Naive thymus-derived CD8-positive, alpha-beta T cell (primary cell): ENCODE data around the gene PLA2G2D. TPM values are rescaled to one million over a fixed set of nuclear protein-coding genes. Genes with fewer than 3 reads are reported as not detected.

Source experiments
- ATAC-seq, 2 donors: fragments of 150-1000 bp; cut with Tn5 transposase in 1 of 2; sonication (Bioruptor Pico), chemical (Tn5 transposase) in 1 of 2; 1 replicate in 1 of 2; 2 replicates in 1 of 2; pipeline ENCODE4 v1.10.0; 2021; ENCODE audit warnings: mild to moderate bottlenecking in 2 of 2, moderate library complexity in 2 of 2
- POLR2A ChIA-PET: fragments of 350-600 bp; sonication (Branson Sonifier 250); formaldehyde crosslinking; loops from one replicate; lab custom pipeline; 2021; ENCODE audit warnings: antibody characterized with exemption; lab: Charles Lee
- DNase-seq, 10 donors: peaks; one replicate each; pipeline versions ENCODE4 v3.0.0 to v3.0.0-alpha.2; 2020 to 2022
- H3K27ac Mint-ChIP-seq, 10 donors: one replicate each; pipeline ENCODE4 v1.8.0; 2020 to 2022; ENCODE audit warnings: mild to moderate bottlenecking in 10 of 10, mixed read lengths in 10 of 10, moderate library complexity in 4 of 10, inconsistent platforms in 1 of 10
- H3K27me3 Mint-ChIP-seq, 5 donors: one replicate each; pipeline ENCODE4 v1.8.0; 2021 to 2022; ENCODE audit warnings: mixed read lengths in 5 of 5
- H3K36me3 Mint-ChIP-seq, 3 donors: one replicate each; pipeline ENCODE4 v1.8.0; 2020 to 2022; ENCODE audit warnings: mixed read lengths in 3 of 3, mild to moderate bottlenecking in 2 of 3, inconsistent platforms in 1 of 3
- H3K4me1 Mint-ChIP-seq, 4 donors: one replicate each; pipeline ENCODE4 v1.8.0; 2021 to 2022; ENCODE audit warnings: mixed read lengths in 4 of 4
- H3K4me3 Mint-ChIP-seq, 10 donors: one replicate each; pipeline ENCODE4 v1.8.0; 2020 to 2022; ENCODE audit warnings: mild to moderate bottlenecking in 10 of 10, mixed read lengths in 10 of 10, moderate library complexity in 6 of 10, inconsistent platforms in 1 of 10
- H3K9me3 Mint-ChIP-seq, 9 donors: one replicate each; pipeline ENCODE4 v1.8.0; 2020 to 2022; ENCODE audit warnings: mixed read lengths in 9 of 9, mild to moderate bottlenecking in 3 of 9, inconsistent platforms in 1 of 9, moderate library complexity in 1 of 9
- polyA plus RNA-seq, 3 donors: library from polyadenylated mRNA; unstranded; fragments of 300-500 nt; fragmentation: Illumina TruSeq; gene quantifications; one replicate each; pipeline ENCODE4 v1.2.3, GENCODE V29; 2021
- total RNA-seq, 8 experiments: library from RNA in 2 of 8; stranded (reverse) in 2 of 8; gene quantifications; one replicate each; pipeline ENCODE4 v1.2.3 and lab custom pipeline; 2021 to 2026

PLA2G2D gene
- total and polyA plus RNA-seq, 5 experiments from 2014 or later, result not detected

- ATAC-seq (no peak), DNase-seq (no peak)
- POLR2A ChIA-PET, result no interaction called here
- Mint-ChIP-seq H3K36me3 (no peaks in the 10 kb centered on the region), H3K4me1 (peaks cover 6 to 41% (median 11%) of the 10 kb centered on the region in 4 donors), H3K27ac (no peak overlapping the region), H3K27me3 (peaks cover 16 to 27% (median 25%) of the 10 kb centered on the region in 5 donors), H3K9me3 (no peaks in the 10 kb centered on the region), H3K4me3 (no peak overlapping the region)
Observed at GRCh38 chr1:20075345-20075744, 44.0 kb downstream of the PLA2G2D start.

- H3K4me3 Mint-ChIP-seq, result no peak overlapping the region
Observed at GRCh38 chr1:20074725-20075171, 44.6 kb downstream of the PLA2G2D start.

GRCh38 chr1:20074055-20074724 is 45.1 kb downstream of the PLA2G2D start:
- Mint-ChIP-seq H3K27ac (no peak overlapping the region), H3K27me3 (peaks cover 14 to 21% (median 18%) of the 10 kb centered on the region in 5 donors), H3K36me3 (no peaks in the 10 kb centered on the region), H3K4me1 (peaks cover 6 to 34% (median 10%) of the 10 kb centered on the region in 4 donors), H3K4me3 (no peak overlapping the region), H3K9me3 (no peaks in the 10 kb centered on the region)
- no peak for DNase-seq
- POLR2A ChIA-PET, result no interaction called here
- ATAC-seq, result no peak

More at GRCh38 chr1:20074725-20075171, 44.6 kb downstream of the PLA2G2D start:
- Mint-ChIP-seq H3K36me3 (no peaks in the 10 kb centered on the region), H3K4me1 (peaks cover 6 to 38% (median 10%) of the 10 kb centered on the region in 4 donors), H3K9me3 (no peaks in the 10 kb centered on the region), H3K27me3 (peaks cover 16 to 24% (median 23%) of the 10 kb centered on the region in 5 donors), H3K27ac (no peak overlapping the region)
- ATAC-seq (no peak), DNase-seq (no peak)
- POLR2A ChIA-PET, result no interaction called here

GRCh38 chr1:20073256-20073655 is 46.1 kb downstream of the PLA2G2D start:
- ATAC-seq (no peak), DNase-seq (no peak)
- Mint-ChIP-seq H3K36me3 (no peaks in the 10 kb centered on the region), H3K4me3 (no peak overlapping the region), H3K27ac (no peak overlapping the region), H3K27me3 (peaks cover 10 to 14% (median 12%) of the 10 kb centered on the region in 5 donors), H3K9me3 (no peaks in the 10 kb centered on the region), H3K4me1 (peaks cover 3 to 28% (median 6%) of the 10 kb centered on the region in 4 donors)
- POLR2A ChIA-PET, result no interaction called here

- no peaks in the 10 kb centered on the region for H3K9me3 Mint-ChIP-seq
- H3K4me1 Mint-ChIP-seq, result peaks cover 0 to 23% (median 1%) of the 10 kb centered on the region in 4 donors
- DNase-seq (no peak), ATAC-seq (no peak)
- H3K27ac Mint-ChIP-seq, result no peak overlapping the region
- no peak overlapping the region for H3K4me3 Mint-ChIP-seq
- H3K36me3 Mint-ChIP-seq, result no peaks in the 10 kb centered on the region
- H3K27me3 Mint-ChIP-seq, result peaks cover 5 to 9% (median 7%) of the 10 kb centered on the region in 5 donors
- POLR2A ChIA-PET, result no interaction called here
Observed at GRCh38 chr1:20072771-20073170, 46.6 kb downstream of the PLA2G2D start.

GRCh38 chr1:20071416-20071815 is 47.9 kb downstream of the PLA2G2D start:
- POLR2A ChIA-PET, result no interaction called here
- Mint-ChIP-seq H3K27ac (no peak overlapping the region), H3K27me3 (peaks cover 0 to 4% (median 1%) of the 10 kb centered on the region in 5 donors), H3K4me3 (no peak overlapping the region), H3K4me1 (peaks cover 0 to 17% (median 0%) of the 10 kb centered on the region in 4 donors), H3K9me3 (no peaks in the 10 kb centered on the region), H3K36me3 (no peaks in the 10 kb centered on the region)
- no peak for ATAC-seq
- DNase-seq, result no peak

- Mint-ChIP-seq H3K27me3 (peaks cover 0 to 4% (median under 1%) of the 10 kb centered on the region in 5 donors), H3K4me1 (peaks cover 0 to 15% (median 0%) of the 10 kb centered on the region in 4 donors), H3K27ac (no peak overlapping the region), H3K9me3 (no peaks in the 10 kb centered on the region), H3K4me3 (no peak overlapping the region), H3K36me3 (no peaks in the 10 kb centered on the region)
- ATAC-seq, result no peak
- POLR2A ChIA-PET, result no interaction called here
- no peak for DNase-seq
Observed at GRCh38 chr1:20070357-20070756, 49.0 kb downstream of the PLA2G2D start.

GRCh38 chr1:20069874-20070273 is 49.5 kb downstream of the PLA2G2D start, which contains the start of gene PLA2G5:
Gene PLA2G5 (plus strand): TSS chr1:20070194. CDS start chr1:20084831, 14,637 bp downstream.
- Mint-ChIP-seq H3K27ac (no peak within 1 kb of the TSS), H3K36me3 (no peaks in the 10 kb centered on the region), H3K4me1 (peaks cover 0 to 15% (median 0%) of the 10 kb centered on the region in 4 donors), H3K4me3 (no peak within 1 kb of the TSS), H3K27me3 (peaks cover 0 to 4% (median 0%) of the 10 kb centered on the region in 5 donors), H3K9me3 (no peaks in the 10 kb centered on the region)
- DNase-seq (no peak), ATAC-seq (no peak)
- POLR2A ChIA-PET, result no interaction called here

- no peak overlapping the region for H3K27ac Mint-ChIP-seq
- H3K27me3 Mint-ChIP-seq, result peaks cover 0 to 4% (median 0%) of the 10 kb centered on the region in 5 donors
- H3K36me3 Mint-ChIP-seq, result no peaks in the 10 kb centered on the region
- DNase-seq (no peak), ATAC-seq (no peak)
- POLR2A ChIA-PET, result no interaction called here
- peaks cover 0 to 12% (median 0%) of the 10 kb centered on the region in 4 donors for H3K4me1 Mint-ChIP-seq
- no peak overlapping the region for H3K4me3 Mint-ChIP-seq
- no peaks in the 10 kb centered on the region for H3K9me3 Mint-ChIP-seq
Observed at GRCh38 chr1:20068722-20069121, 50.6 kb downstream of the PLA2G2D start.

GRCh38 chr1:20063861-20064292 is 55.5 kb downstream of the PLA2G2D start:
- ATAC-seq, result no peak
- Mint-ChIP-seq H3K27ac (no peak overlapping the region), H3K4me1 (peaks cover 9 to 33% (median 18%) of the 10 kb centered on the region in 4 donors)

More at GRCh38 chr1:20063861-20064292, 55.5 kb downstream of the PLA2G2D start:
- no peak for DNase-seq
- no peaks in the 10 kb centered on the region for H3K36me3 Mint-ChIP-seq
- peaks cover 0 to 2% (median 0%) of the 10 kb centered on the region in 5 donors for H3K27me3 Mint-ChIP-seq
- POLR2A ChIA-PET, result no interaction called here
- no peaks in the 10 kb centered on the region for H3K9me3 Mint-ChIP-seq
- H3K4me3 Mint-ChIP-seq, result no peak overlapping the region

Other genes starting within 250 kb of the PLA2G2D start
- 10 to 100 TPM; 16.4 to 16.7 TPM for gene OTUD3, start 237.1 kb downstream of the PLA2G2D start, total RNA-seq
- 1 to 10 TPM in 2 of 3 donors, under 1 TPM in 1; 0.95 to 2.4 (median 1.6) TPM for gene OTUD3, start 237.1 kb downstream of the PLA2G2D start, polyA plus RNA-seq
- not detected for gene PLA2G2E, start 195.9 kb downstream of the PLA2G2D start, total RNA-seq
- not detected for gene PLA2G2E, start 195.9 kb downstream of the PLA2G2D start, polyA plus RNA-seq
- gene PLA2G2A, start 139.9 kb downstream of the PLA2G2D start, total RNA-seq, result not detected
- not detected for gene PLA2G2A, start 139.9 kb downstream of the PLA2G2D start, polyA plus RNA-seq
- gene PLA2G5, start 49.3 kb downstream of the PLA2G2D start, total RNA-seq, result not detected
- not detected for gene PLA2G5, start 49.3 kb downstream of the PLA2G2D start, polyA plus RNA-seq
- gene PLA2G2F, start 19.8 kb upstream of the PLA2G2D start, total RNA-seq, result not detected
- gene PLA2G2F, start 19.8 kb upstream of the PLA2G2D start, polyA plus RNA-seq, result not detected
- not detected for gene UBXN10, start 66.6 kb upstream of the PLA2G2D start, total RNA-seq
- gene UBXN10, start 66.6 kb upstream of the PLA2G2D start, polyA plus RNA-seq, result under 1 TPM; 0.04 to 0.30 (median 0.07) TPM
- gene PLA2G2C, start 67.0 kb upstream of the PLA2G2D start, total RNA-seq, result not detected
- not detected for gene PLA2G2C, start 67.0 kb upstream of the PLA2G2D start, polyA plus RNA-seq
- not detected for gene VWA5B1, start 171.3 kb upstream of the PLA2G2D start, total RNA-seq
- under 1 TPM in 1 of 3 donors, not detected in 2; 0.06 TPM for gene VWA5B1, start 171.3 kb upstream of the PLA2G2D start, polyA plus RNA-seq